Progenitor cell of endocrine pancreas (in vitro differentiated cells): ENCODE data around the gene ARMC7. TPM values are rescaled to one million over a fixed set of nuclear protein-coding genes. Genes with fewer than 3 reads are reported as not detected.

Source experiments
- DNase-seq: peaks from one replicate; pipeline ENCODE4 v3.0.0; 2021; ENCODE audit warnings: low spot score; ENCODE audit not compliant: unreplicated experiment
- H3K27ac Mint-ChIP-seq: 2 replicates; pipeline ENCODE4 v1.8.0; 2021; ENCODE audit warnings: mild to moderate bottlenecking, moderate library complexity, mixed read lengths
- H3K27me3 Mint-ChIP-seq: 2 replicates; pipeline ENCODE4 v1.8.0; 2021; ENCODE audit warnings: mixed read lengths
- H3K36me3 Mint-ChIP-seq: 2 replicates; pipeline ENCODE4 v1.8.0; 2022; ENCODE audit warnings: mixed read lengths; ENCODE audit not compliant: insufficient read depth
- H3K4me1 Mint-ChIP-seq: 2 replicates; pipeline ENCODE4 v1.8.0; 2021; ENCODE audit warnings: low read depth, mixed read lengths
- H3K4me3 Mint-ChIP-seq: 2 replicates; pipeline ENCODE4 v1.8.0; 2021; ENCODE audit warnings: low read depth, mild to moderate bottlenecking, moderate library complexity, mixed read lengths
- H3K9me3 Mint-ChIP-seq: 2 replicates; pipeline ENCODE4 v1.8.0; 2021; ENCODE audit warnings: low read depth, mixed read lengths
- total RNA-seq: library from RNA; stranded (reverse); gene quantifications from 2 replicates; pipeline ENCODE4 v1.2.1, GENCODE V29; 2021
- TF ChIP-seq, protein P1 (sequence below): fragments of 200-600 bp; sonication (generic); IDR thresholded peaks from one replicate; pipeline ENCODE4 v1.5.0; 2021; ENCODE audit warnings: antibody characterized with exemption, mild to moderate bottlenecking; ENCODE audit not compliant: unreplicated experiment

Gene ARMC7
- total RNA-seq, 1 donor from 2014 or later = 16.7 TPM

DNA sequence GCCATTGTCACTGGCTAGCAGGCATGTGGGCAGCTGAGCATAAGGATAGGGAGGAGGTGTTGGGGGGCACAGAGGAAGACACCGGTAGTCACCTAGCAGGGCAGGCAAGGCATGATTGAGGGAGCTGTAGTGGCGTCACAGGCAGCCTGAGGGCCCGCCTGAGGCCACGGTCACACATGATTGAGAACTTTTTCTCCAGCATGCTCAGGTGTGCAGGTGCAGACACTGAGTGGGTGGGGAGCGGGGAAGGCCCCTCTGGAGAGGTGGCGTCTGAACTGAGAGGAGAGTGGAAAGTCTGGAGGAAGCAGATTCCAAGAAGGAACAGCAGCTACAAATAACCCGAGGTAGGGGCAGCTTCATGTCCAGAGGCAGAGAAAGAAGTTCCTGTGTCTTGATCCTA is 10.9 kb upstream of the ARMC7 start:
- Mint-ChIP-seq H3K9me3 (no peaks in the 10 kb centered on the region), H3K4me3 (no peak overlapping the region), H3K27me3 (no peaks in the 10 kb centered on the region), H3K36me3 (peaks cover 4% of the 10 kb centered on the region), H3K4me1 (peaks cover 1% of the 10 kb centered on the region), H3K27ac (no peak overlapping the region)
- DNase-seq = no peak
- TF ChIP-seq, protein P1, sequence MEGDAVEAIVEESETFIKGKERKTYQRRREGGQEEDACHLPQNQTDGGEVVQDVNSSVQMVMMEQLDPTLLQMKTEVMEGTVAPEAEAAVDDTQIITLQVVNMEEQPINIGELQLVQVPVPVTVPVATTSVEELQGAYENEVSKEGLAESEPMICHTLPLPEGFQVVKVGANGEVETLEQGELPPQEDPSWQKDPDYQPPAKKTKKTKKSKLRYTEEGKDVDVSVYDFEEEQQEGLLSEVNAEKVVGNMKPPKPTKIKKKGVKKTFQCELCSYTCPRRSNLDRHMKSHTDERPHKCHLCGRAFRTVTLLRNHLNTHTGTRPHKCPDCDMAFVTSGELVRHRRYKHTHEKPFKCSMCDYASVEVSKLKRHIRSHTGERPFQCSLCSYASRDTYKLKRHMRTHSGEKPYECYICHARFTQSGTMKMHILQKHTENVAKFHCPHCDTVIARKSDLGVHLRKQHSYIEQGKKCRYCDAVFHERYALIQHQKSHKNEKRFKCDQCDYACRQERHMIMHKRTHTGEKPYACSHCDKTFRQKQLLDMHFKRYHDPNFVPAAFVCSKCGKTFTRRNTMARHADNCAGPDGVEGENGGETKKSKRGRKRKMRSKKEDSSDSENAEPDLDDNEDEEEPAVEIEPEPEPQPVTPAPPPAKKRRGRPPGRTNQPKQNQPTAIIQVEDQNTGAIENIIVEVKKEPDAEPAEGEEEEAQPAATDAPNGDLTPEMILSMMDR = no peak

DNA sequence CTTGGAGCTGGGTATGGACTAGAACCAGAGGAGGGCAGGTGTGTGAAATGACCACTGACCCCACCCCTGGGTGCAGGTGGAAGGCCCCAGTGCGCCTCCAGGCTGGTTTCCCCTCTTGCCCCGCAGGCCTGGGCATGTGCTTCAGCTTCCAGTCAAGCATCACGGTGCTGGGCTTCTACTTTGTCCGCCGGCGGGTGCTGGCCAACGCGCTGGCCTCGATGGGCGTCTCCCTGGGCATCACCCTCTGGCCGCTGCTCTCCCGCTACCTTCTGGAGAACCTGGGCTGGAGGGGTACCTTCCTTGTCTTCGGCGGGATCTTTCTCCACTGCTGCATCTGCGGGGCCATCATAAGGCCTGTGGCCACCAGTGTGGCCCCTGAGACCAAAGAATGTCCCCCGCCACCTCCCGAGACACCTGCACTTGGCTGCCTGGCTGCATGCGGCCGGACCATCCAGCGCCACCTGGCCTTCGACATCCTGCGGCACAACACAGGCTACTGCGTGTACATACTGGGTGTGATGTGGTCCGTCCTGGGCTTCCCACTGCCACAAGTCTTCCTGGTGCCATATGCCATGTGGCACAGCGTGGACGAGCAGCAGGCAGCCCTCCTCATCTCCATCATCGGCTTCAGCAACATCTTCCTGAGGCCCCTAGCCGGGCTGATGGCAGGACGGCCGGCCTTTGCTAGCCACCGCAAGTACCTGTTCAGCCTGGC is 9.7 kb upstream of the ARMC7 start:
- no peak overlapping the region for H3K27ac Mint-ChIP-seq
- TF ChIP-seq, protein P1 = no peak
- H3K27me3 Mint-ChIP-seq = no peaks in the 10 kb centered on the region
- no peak for DNase-seq
- peaks cover 4% of the 10 kb centered on the region for H3K36me3 Mint-ChIP-seq
- no peak overlapping the region for H3K4me3 Mint-ChIP-seq
- peaks cover 1% of the 10 kb centered on the region for H3K4me1 Mint-ChIP-seq
- H3K9me3 Mint-ChIP-seq = no peaks in the 10 kb centered on the region

DNA sequence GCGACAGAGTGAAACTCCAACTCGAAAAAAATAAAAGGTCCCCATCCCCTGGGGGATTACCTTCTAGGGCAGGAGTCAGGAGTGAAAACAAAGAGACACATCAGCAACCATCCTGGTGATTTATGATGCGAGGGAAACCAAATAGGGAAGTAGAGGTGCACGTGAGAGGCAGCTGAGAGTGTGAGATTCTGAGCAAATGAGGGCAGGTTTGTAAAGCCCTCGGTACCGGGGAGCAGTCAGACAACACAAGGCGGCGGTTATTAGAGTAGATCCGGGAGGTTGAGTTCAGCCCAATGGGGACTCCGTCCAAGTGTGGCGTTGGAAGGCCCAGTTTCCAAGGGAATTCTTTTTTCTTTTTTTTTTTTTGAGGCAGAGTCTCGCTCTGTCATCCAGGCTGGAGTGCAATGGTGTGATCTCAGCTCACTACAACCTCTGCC is 7.4 kb upstream of the ARMC7 start:
- H3K27ac Mint-ChIP-seq = peak overlapping the region; percentile 83
- TF ChIP-seq, protein P1 = no peak
- H3K9me3 Mint-ChIP-seq = no peaks in the 10 kb centered on the region
- peaks cover 4% of the 10 kb centered on the region for H3K27me3 Mint-ChIP-seq
- no peak overlapping the region for H3K4me3 Mint-ChIP-seq
- peaks cover 6% of the 10 kb centered on the region for H3K36me3 Mint-ChIP-seq
- no peak for DNase-seq
- no peaks in the 10 kb centered on the region for H3K4me1 Mint-ChIP-seq

DNA sequence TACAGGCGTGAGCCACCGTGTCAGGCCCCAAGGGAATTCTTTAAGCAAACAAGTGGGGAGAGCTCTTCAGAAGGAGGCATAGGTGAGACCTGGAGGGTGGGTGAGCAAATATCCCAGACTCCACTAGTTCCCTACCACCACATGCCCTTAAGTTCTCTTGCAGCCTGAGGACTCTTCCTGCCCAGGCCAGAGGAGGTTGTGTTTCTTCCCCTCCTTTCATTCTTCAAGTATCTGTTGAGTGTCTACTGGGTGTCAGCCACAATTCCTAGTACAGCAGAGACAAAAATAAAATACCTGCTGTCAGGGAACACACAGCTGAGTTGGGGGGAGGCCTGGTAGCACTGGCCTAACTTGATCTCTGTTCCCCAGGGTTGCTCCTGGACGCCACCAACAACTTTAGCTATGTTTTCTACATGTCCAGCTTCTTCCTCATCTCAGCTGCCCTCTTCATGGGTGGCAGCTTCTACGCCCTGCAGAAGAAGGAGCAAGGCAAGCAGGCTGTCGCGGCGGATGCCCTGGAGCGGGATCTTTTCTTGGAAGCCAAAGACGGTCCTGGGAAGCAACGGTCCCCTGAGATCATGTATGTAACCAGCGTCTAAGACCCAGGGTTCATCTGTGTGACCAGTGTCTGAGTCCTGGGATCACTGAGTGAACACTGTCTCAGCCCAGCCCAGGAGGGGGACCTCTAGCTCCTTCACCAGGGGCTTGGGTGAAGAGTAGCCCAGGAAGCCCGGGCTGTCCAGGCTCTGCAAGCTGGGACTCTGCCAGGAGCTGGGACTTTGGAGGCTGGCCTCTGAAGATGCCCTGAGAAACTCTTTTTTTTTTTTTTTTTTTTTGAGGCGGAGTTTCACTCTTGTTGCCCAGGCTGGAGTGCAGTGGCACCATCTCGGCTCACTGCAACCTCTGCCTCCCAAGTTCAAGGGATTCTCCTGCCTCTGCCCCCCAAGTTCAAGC is 5.9 kb upstream of the ARMC7 start:
- H3K27ac Mint-ChIP-seq = no peak overlapping the region
- H3K36me3 Mint-ChIP-seq = peaks cover 5% of the 10 kb centered on the region
- no peak overlapping the region for H3K4me3 Mint-ChIP-seq
- TF ChIP-seq, protein P1 = no peak
- H3K4me1 Mint-ChIP-seq = peaks cover 2% of the 10 kb centered on the region
- no peak for DNase-seq
- peaks cover 9% of the 10 kb centered on the region for H3K27me3 Mint-ChIP-seq
- no peaks in the 10 kb centered on the region for H3K9me3 Mint-ChIP-seq
